Activated naive CD4-positive, alpha-beta T cell treated with anti-CD3 and anti-CD28 coated beads, Interleukin-2, amount 50 U/mL, for 72 hours (primary cell): Measurements from ENCODE around the gene ARHGEF16. TPM values are rescaled to one million over a fixed set of nuclear protein-coding genes. Genes with fewer than 3 reads are reported as not detected.

ENCODE experiments used
- ATAC-seq, 2 donors: fragments of 150-1000 bp; cut with Tn5 transposase; 2 replicates each; pipeline ENCODE4 v1.10.0; 2021; ENCODE audit warnings: mild to moderate bottlenecking in 2 of 2, moderate library complexity in 2 of 2
- DNase-seq, 2 donors: peaks; one replicate each; pipeline ENCODE4 v3.0.0; 2021 to 2022; ENCODE audit warnings: low spot score in 2 of 2
- H3K27ac Mint-ChIP-seq, 2 donors: one replicate each; pipeline ENCODE4 v1.8.0; 2022; ENCODE audit warnings: mild to moderate bottlenecking in 2 of 2, mixed read lengths in 2 of 2
- H3K36me3 Mint-ChIP-seq, 2 donors: one replicate each; pipeline ENCODE4 v1.8.0; 2022; ENCODE audit warnings: mixed read lengths in 2 of 2
- H3K9me3 Mint-ChIP-seq, 2 donors: one replicate each; pipeline ENCODE4 v1.8.0; 2022; ENCODE audit warnings: mixed read lengths in 2 of 2
- total RNA-seq, 2 donors: library from RNA; stranded (reverse); gene quantifications; one replicate each; pipeline ENCODE4 v1.2.3, GENCODE V29; 2022

Gene ARHGEF16
- total RNA-seq: under 1 TPM in 1 of 2 donors, not detected in 1; 0.46 TPM

GRCh38 chr1:3453891-3454810 is at the start of gene ARHGEF16:
Gene ARHGEF16 (plus strand): TSS chr1:3454665. CDS start chr1:3463085, 8,420 bp downstream.
- Mint-ChIP-seq H3K9me3 (no peaks in the 10 kb centered on the region), H3K27ac (no peak within 1 kb of the TSS), H3K36me3 (no peaks in the 10 kb centered on the region)
- peak in 1 of 2 donors; percentile 37 for DNase-seq
- peak; percentile 47 to 62 for ATAC-seq

DNA sequence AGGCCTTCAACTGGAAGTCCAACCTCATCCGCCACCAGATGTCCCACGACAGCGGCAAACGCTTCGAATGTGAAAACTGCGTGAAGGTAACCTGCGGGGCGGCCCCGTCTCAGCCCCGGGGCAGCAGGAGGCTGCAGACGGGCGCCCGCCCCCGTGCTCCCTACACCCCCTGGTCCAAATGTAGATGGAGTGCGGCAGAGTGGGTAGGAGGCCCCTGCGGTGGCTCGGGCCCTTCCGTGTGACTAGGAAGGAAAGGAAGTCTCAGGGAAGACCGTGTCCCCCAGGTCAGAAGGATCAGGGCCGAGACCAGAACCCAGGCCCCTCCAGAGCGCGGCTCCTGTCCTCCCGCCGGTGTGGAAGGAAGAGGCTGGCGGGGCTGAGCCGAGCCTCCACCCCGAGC is 49.7 kb upstream of the ARHGEF16 start:
- ATAC-seq (no peak), DNase-seq (no peak)
- Mint-ChIP-seq H3K27ac (no peak overlapping the region), H3K9me3 (no peaks in the 10 kb centered on the region), H3K36me3 (no peaks in the 10 kb centered on the region)

DNA sequence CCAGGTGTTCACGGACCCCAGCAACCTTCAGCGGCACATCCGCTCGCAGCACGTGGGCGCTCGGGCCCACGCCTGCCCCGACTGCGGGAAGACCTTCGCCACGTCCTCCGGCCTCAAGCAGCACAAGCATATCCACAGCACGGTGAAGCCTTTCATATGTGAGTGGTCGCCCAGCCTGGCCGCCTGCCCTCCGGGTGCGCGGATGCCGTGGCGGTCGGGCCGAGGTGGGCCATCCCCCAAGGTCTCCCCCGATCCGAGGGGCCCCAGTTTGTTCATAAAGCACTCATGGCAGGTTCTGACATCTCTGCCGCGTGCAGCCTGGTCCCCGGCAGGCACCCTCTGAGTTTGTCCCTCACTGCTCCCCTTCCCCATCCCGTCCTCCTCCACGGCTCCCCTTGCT is 49.0 kb upstream of the ARHGEF16 start:
- H3K9me3 Mint-ChIP-seq: no peaks in the 10 kb centered on the region
- DNase-seq (no peak), ATAC-seq (no peak)
- no peaks in the 10 kb centered on the region for H3K36me3 Mint-ChIP-seq
- no peak overlapping the region for H3K27ac Mint-ChIP-seq

DNA sequence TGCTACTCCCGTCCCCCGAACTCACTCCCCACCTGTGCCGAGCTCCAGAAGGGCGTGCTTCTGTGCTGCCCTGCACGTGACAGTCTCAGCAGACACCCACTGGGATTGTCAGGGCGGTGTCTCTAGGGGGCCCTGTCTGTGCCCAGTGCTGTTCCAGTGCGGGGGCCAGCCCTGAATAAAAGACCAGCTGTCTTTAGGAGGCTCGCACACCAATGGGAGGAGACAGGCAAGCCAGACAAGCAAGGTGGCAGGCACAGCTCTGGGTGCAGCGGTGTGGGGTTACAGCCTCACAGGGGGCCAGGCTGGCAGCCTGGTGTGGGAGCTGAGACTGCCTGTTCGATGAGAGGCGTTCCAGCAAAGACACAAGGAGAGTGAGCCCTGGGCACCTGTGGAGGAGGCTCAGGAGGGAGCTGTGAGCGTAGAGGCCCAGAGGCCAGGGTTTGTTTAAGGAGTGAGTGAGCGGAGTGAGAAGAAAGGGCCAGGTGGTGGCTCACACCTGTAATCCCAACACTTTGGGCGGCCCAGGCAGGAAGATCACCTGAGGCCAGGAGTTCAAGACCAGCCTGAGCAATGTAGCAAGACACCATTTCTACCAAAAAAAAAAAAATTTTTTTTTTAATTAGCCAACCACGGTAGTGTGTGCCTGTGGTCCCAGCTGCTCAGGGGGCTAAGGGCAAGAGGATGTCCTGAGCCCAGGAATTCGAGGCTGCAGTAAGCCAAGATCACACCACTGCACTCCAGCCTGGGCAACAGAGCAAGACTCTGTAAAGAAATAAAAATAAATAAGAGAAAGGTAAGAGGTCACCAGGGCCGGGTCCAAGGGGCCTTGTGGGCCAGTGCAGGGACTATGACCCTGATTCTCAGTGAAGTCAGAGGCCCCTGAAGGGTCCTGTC is 48.2 kb upstream of the ARHGEF16 start:
- Mint-ChIP-seq H3K27ac (no peak overlapping the region), H3K9me3 (no peaks in the 10 kb centered on the region), H3K36me3 (no peaks in the 10 kb centered on the region)
- no peak for ATAC-seq
- DNase-seq: no peak

DNA sequence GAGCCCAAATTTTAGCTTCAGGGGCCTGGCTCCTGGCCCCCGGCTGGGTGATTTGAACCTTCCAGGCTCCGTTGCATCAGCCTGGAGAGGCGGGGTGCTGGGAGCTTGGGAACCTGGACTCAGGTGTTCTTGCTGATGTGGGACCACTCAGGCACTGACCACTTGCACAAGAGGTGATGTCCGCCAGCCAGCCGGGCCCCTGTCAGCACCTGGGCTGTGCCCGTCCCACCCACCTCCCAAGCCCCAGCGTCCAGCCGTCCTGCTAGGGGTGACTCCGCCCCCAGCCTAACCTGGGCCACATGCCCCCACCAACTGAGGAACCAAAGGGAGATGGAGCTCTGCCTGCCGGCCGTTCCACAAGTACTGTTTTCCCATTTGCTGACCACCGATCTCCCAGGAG is 47.4 kb upstream of the ARHGEF16 start:
- DNase-seq: no peak
- no peaks in the 10 kb centered on the region for H3K9me3 Mint-ChIP-seq
- H3K27ac Mint-ChIP-seq: no peak overlapping the region
- no peak for ATAC-seq
- H3K36me3 Mint-ChIP-seq: no peaks in the 10 kb centered on the region

DNA sequence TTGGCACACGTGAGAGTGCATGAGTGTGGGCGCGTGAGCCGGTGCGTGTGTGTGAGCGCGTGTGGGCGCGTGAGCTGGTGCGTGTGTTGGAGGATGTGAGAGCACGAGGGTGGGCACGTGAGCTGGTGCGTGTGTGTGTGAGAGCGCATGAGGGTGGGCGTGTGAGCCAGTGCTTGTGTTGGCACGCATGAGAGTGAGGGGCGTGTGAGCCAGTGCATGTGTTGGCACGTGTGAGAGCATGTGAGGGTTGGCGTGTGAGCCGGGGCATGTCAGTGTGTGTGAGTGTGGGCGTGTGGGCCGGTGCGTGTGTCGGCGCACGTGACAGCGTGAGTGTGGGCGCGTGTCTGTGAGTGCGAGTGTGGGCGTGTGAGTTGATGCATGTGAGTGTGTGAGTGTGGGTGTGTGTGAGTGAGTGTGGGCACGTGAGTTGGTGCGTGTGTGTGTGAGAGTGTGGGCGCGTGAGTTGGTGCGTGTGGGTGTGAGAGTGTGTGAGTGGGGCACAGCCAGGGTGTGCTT is 45.7 kb upstream of the ARHGEF16 start:
- Mint-ChIP-seq H3K27ac (no peak overlapping the region), H3K36me3 (no peaks in the 10 kb centered on the region), H3K9me3 (no peaks in the 10 kb centered on the region)
- ATAC-seq (no peak), DNase-seq (no peak)

- no peak for ATAC-seq
- H3K27ac Mint-ChIP-seq: no peak overlapping the region
- H3K9me3 Mint-ChIP-seq: no peaks in the 10 kb centered on the region
- no peaks in the 10 kb centered on the region for H3K36me3 Mint-ChIP-seq
- no peak for DNase-seq
These were observed 44.9 kb upstream of the ARHGEF16 start for GRCh38 chr1:3409366-3410141.

- ATAC-seq (no peak), DNase-seq (no peak)
- H3K36me3 Mint-ChIP-seq: no peaks in the 10 kb centered on the region
- no peaks in the 10 kb centered on the region for H3K9me3 Mint-ChIP-seq
- H3K27ac Mint-ChIP-seq: no peak overlapping the region
These were observed 44.1 kb upstream of the ARHGEF16 start for GRCh38 chr1:3410142-3410925.

DNA sequence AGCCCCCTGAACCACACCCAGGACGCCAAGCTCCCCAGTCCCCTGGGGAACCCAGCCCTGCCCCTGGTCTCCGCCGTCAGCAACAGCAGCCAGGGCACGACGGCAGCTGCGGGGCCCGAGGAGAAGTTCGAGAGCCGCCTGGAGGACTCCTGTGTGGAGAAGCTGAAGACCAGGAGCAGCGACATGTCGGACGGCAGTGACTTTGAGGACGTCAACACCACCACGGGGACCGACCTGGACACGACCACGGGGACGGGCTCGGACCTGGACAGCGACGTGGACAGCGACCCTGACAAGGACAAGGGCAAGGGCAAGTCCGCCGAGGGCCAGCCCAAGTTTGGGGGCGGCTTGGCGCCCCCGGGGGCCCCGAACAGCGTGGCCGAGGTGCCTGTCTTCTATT is 42.7 kb upstream of the ARHGEF16 start:
- peaks cover 0 to 4% of the 10 kb centered on the region in 2 donors for H3K9me3 Mint-ChIP-seq
- H3K36me3 Mint-ChIP-seq: peaks cover 2 to 3% of the 10 kb centered on the region in 2 donors
- ATAC-seq: no peak
- H3K27ac Mint-ChIP-seq: no peak overlapping the region
- DNase-seq: no peak

DNA sequence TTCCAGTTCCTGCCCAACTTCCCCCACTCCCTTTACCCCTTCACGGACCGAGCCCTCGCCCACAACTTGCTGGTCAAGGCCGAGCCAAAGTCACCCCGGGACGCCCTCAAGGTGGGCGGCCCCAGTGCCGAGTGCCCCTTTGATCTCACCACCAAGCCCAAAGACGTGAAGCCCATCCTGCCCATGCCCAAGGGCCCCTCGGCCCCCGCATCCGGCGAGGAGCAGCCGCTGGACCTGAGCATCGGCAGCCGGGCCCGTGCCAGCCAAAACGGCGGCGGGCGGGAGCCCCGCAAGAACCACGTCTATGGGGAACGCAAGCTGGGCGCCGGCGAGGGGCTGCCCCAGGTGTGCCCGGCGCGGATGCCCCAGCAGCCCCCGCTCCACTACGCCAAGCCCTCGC is 42.1 kb upstream of the ARHGEF16 start:
- ATAC-seq (no peak), DNase-seq (no peak)
- Mint-ChIP-seq H3K9me3 (peaks cover 0 to 6% of the 10 kb centered on the region in 2 donors), H3K27ac (no peak overlapping the region), H3K36me3 (peaks cover 5 to 7% of the 10 kb centered on the region in 2 donors)

DNA sequence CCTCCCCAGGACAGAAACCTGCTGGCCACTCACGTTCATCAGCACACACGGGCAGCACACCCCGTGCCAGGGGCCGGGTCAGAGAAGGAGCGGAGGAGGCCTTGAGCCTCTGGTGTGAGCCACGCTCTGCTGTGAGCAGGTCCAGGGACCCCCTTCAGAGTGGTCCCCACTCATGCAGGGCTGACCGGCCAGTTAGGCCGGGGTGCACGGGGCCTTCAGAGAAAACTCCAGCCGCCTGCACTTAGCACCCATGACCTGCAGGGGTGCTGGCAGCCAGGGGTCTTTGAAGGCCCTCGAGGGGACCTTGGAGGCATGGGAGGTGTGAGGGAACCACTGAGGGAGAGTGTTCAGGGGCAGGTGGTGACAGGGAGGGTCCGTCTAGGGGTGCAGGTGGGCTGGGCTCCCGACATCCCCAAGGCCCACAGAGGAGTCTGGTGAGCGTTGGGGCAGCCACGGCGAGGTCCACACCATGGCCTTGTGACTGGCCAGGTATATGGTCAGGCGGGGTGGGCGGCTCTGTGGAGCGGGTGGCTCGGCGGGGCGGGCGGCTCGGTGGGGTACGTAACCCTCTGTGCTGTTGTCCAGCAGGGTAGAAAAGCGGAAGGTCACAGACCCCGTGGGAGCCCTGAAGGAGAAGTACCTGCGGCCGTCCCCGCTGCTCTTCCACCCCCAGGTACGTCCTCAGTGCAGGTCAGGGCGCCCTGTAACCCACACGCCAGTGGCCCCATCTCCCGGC is 40.3 kb upstream of the ARHGEF16 start:
- Mint-ChIP-seq H3K27ac (no peak overlapping the region), H3K36me3 (peaks cover 5 to 7% of the 10 kb centered on the region in 2 donors), H3K9me3 (peaks cover 0 to 6% of the 10 kb centered on the region in 2 donors)
- DNase-seq (no peak), ATAC-seq (no peak)

- Mint-ChIP-seq H3K9me3 (peaks cover 0 to 6% of the 10 kb centered on the region in 2 donors), H3K36me3 (peaks cover 5 to 7% of the 10 kb centered on the region in 2 donors), H3K27ac (no peak overlapping the region)
- DNase-seq: no peak
- no peak for ATAC-seq
These were observed 39.0 kb upstream of the ARHGEF16 start for GRCh38 chr1:3415260-3416090.

GRCh38 chr1:3417082-3417739 is 37.3 kb upstream of the ARHGEF16 start:
- peaks cover 5 to 7% of the 10 kb centered on the region in 2 donors for H3K36me3 Mint-ChIP-seq
- H3K27ac Mint-ChIP-seq: no peak overlapping the region
- H3K9me3 Mint-ChIP-seq: peaks cover 0 to 6% of the 10 kb centered on the region in 2 donors
- ATAC-seq (no peak), DNase-seq (no peak)

- DNase-seq (no peak), ATAC-seq (no peak)
- Mint-ChIP-seq H3K9me3 (peaks cover 0 to 6% of the 10 kb centered on the region in 2 donors), H3K27ac (no peak overlapping the region), H3K36me3 (peaks cover 5 to 7% of the 10 kb centered on the region in 2 donors)
These were observed 36.5 kb upstream of the ARHGEF16 start for GRCh38 chr1:3417934-3418333.
